Measurements from ENCODE around the gene CHST11.

CHST11 gene

GRCh38 chr12:104585448-104586055 is 128.8 kb downstream of the CHST11 start:
- DNase-seq (ENCODE audit: low spot score) = no peak

- DNase-seq (ENCODE audit: low spot score) = no peak
Observed at GRCh38 chr12:104586351-104586919, 129.7 kb downstream of the CHST11 start.

- no peak for DNase-seq (ENCODE audit: low spot score)
Observed at GRCh38 chr12:104588047-104588920, 131.5 kb downstream of the CHST11 start.

GRCh38 chr12:104588921-104589590 is 132.3 kb downstream of the CHST11 start:
- DNase-seq (ENCODE audit: low spot score) = no peak

- no peak for DNase-seq (ENCODE audit: low spot score)
Observed at GRCh38 chr12:104590022-104590421, 133.3 kb downstream of the CHST11 start.

- no peak for DNase-seq (ENCODE audit: low spot score)
Observed at GRCh38 chr12:104591257-104591885, 134.6 kb downstream of the CHST11 start.

- DNase-seq (ENCODE audit: low spot score) = no peak
Observed at GRCh38 chr12:104593482-104593881, 136.7 kb downstream of the CHST11 start.

GRCh38 chr12:104596134-104596799 is 139.5 kb downstream of the CHST11 start:
- no peak for DNase-seq (ENCODE audit: low spot score)

- DNase-seq (ENCODE audit: low spot score) = no peak
Observed at GRCh38 chr12:104596898-104597843, 140.4 kb downstream of the CHST11 start.

GRCh38 chr12:104598342-104599271 is 141.9 kb downstream of the CHST11 start:
- no peak for DNase-seq (ENCODE audit: low spot score)

GRCh38 chr12:104599272-104600035 is 142.7 kb downstream of the CHST11 start:
- peak; percentile 92 for DNase-seq (ENCODE audit: low spot score)

- DNase-seq (ENCODE audit: low spot score) = no peak
Observed at GRCh38 chr12:104600036-104600712, 143.4 kb downstream of the CHST11 start.

GRCh38 chr12:104600790-104601739 is 144.3 kb downstream of the CHST11 start:
- no peak for DNase-seq (ENCODE audit: low spot score)

GRCh38 chr12:104602406-104602805 is 145.7 kb downstream of the CHST11 start:
- no peak for DNase-seq (ENCODE audit: low spot score)

- no peak for DNase-seq (ENCODE audit: low spot score)
Observed at GRCh38 chr12:104602896-104603295, 146.1 kb downstream of the CHST11 start.

GRCh38 chr12:104603545-104603973 is 146.8 kb downstream of the CHST11 start:
- DNase-seq (ENCODE audit: low spot score) = no peak
